Fibroblast of lung (primary cell): ENCODE measurements around the gene UROC1. TPM values are rescaled to one million over a fixed set of nuclear protein-coding genes. Genes with fewer than 3 reads are reported as not detected.

Source experiments
- DNase-seq, 2 donors: peaks; one replicate each; pipeline versions ENCODE4 v3.0.0 to v3.0.0-alpha.2; 2010; ENCODE audit warnings: low read depth in 2 of 2
- H2AFZ ChIP-seq: 2 replicates; pipeline ENCODE4 v1.5.1; 2012; ENCODE audit warnings: low read length, control low read depth, inconsistent platforms
- H3K27ac ChIP-seq: 2 replicates; pipeline ENCODE4 v1.5.1; 2011; ENCODE audit warnings: low read length, control low read depth; ENCODE audit not compliant: insufficient read depth
- H3K27me3 ChIP-seq: 2 replicates; pipeline ENCODE4 v1.5.1; 2011; ENCODE audit warnings: mild to moderate bottlenecking, low read length; ENCODE audit not compliant: control insufficient read depth, insufficient read depth
- H3K36me3 ChIP-seq: 2 replicates; pipeline ENCODE4 v1.5.1; 2011; ENCODE audit warnings: low read length; ENCODE audit not compliant: control insufficient read depth, insufficient read depth
- H3K4me1 ChIP-seq: 2 replicates; pipeline ENCODE4 v1.5.1; 2011; ENCODE audit warnings: low read length; ENCODE audit not compliant: control insufficient read depth, insufficient read depth; ENCODE audit errors: extremely low read depth
- H3K4me2 ChIP-seq: 2 replicates; pipeline ENCODE4 v1.5.1; 2011; ENCODE audit warnings: low read length, control low read depth; ENCODE audit not compliant: insufficient read depth; ENCODE audit errors: extremely low read depth
- H3K4me3 ChIP-seq, 4 experiments: fragments of 200-600 bp in 1 of 4; sonication (generic) in 1 of 4; replicated peaks in 1 of 4; 2 replicates each; pipeline ENCODE4 v1.5.1; 2011 to 2016; ENCODE audit warnings: low read length in 4 of 4, low read depth in 3 of 4, mild to moderate bottlenecking in 3 of 4, control low read depth in 2 of 4, inconsistent platforms in 1 of 4, mixed read lengths in 1 of 4; ENCODE audit not compliant: insufficient read depth in 1 of 4; ENCODE audit errors: control extremely low read depth in 1 of 4
- H3K79me2 ChIP-seq: 2 replicates; pipeline ENCODE4 v1.5.1; 2012; ENCODE audit warnings: mild to moderate bottlenecking, low read length, inconsistent platforms; ENCODE audit not compliant: control insufficient read depth, insufficient read depth
- H3K9ac ChIP-seq: 2 replicates; pipeline ENCODE4 v1.5.1; 2011; ENCODE audit warnings: mild to moderate bottlenecking, low read length, control low read depth; ENCODE audit not compliant: insufficient read depth
- H3K9me3 ChIP-seq: 2 replicates; pipeline ENCODE4 v1.5.1; 2012; ENCODE audit warnings: low read depth, low read length; ENCODE audit not compliant: control insufficient read depth, insufficient read depth
- H4K20me1 ChIP-seq: 2 replicates; pipeline ENCODE4 v1.5.1; 2011; ENCODE audit warnings: low read length; ENCODE audit not compliant: control insufficient read depth, insufficient read depth; ENCODE audit errors: extremely low read depth
- EZH2 ChIP-seq: IDR thresholded peaks from 2 replicates; pipeline ENCODE4 v1.5.1; 2012; ENCODE audit warnings: low read length, control low read depth, mild to moderate bottlenecking; ENCODE audit errors: missing control alignments
- polyA plus RNA-seq, 2 donors: library from polyadenylated mRNA; depleted of rRNA in 1 of 2; stranded (reverse) in 1 of 2; unstranded in 1 of 2; fragments of >200 nt; gene quantifications; 2 replicates each; pipeline ENCODE4 v1.2.1, GENCODE V29; 2011 to 2012; ENCODE audit warnings: missing spikeins in 1 of 2
- total RNA-seq: library from RNA; depleted of rRNA; stranded (reverse); fragments of >200 nt; gene quantifications from 2 replicates; pipeline ENCODE4 v1.2.1, GENCODE V29; 2014
- TF ChIP-seq, protein P1 (sequence below), 2 donors: IDR thresholded peaks in 1 of 2; conservative IDR thresholded peaks in 1 of 2; 1 replicate in 1 of 2; 2 replicates in 1 of 2; pipeline ENCODE4 v1.5.1; 2011 to 2012; ENCODE audit warnings: low read length in 2 of 2, control low read depth in 1 of 2, inconsistent platforms in 1 of 2, low read depth in 1 of 2, mild to moderate bottlenecking in 1 of 2

The UROC1 gene
- total and polyA plus RNA-seq, 2 donors (not counting 1 experiment from before 2014, with no cell fraction given): not detected

DNA sequence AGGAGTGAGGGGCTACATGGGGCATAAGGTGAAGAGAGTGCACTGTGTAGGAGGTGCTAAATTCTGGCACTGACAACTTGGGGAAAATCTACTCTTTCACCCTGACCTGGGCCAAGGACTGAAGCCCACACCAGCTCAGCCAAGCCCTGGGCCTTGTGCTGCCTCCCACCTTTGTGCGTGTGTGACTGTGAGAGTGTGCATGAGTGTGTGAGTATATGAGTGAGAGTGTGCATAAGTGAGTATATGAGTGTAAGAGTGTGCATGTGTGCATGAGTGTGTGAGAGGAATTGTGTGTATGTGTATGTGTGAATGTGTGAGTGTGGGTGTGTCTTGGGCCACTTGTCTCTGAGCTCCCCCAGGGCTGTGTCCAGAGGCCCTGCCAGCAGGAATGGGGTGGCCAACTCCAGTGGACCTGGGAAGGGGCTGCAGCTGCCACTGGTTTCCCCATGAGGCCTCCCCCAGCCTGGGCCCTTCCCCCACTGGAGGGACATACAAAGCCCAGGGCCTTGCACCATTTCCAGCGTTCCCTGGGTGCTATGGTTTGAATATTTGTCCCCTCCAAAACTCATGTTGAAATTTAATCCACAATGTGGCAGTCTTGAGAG is 26.0 kb upstream of the UROC1 start:
- H3K36me3 ChIP-seq: no peaks in the 10 kb centered on the region
- H3K27me3 ChIP-seq: peaks cover 12% of the 10 kb centered on the region
- H2AFZ ChIP-seq: no peak overlapping the region
- no peaks in the 10 kb centered on the region for H3K79me2 ChIP-seq
- DNase-seq: no peak
- no peak overlapping the region for H3K9ac ChIP-seq
- no peak overlapping the region for H3K4me2 ChIP-seq
- H3K9me3 ChIP-seq: no peaks in the 10 kb centered on the region
- TF ChIP-seq EZH2: no peak
- TF ChIP-seq, protein P1, sequence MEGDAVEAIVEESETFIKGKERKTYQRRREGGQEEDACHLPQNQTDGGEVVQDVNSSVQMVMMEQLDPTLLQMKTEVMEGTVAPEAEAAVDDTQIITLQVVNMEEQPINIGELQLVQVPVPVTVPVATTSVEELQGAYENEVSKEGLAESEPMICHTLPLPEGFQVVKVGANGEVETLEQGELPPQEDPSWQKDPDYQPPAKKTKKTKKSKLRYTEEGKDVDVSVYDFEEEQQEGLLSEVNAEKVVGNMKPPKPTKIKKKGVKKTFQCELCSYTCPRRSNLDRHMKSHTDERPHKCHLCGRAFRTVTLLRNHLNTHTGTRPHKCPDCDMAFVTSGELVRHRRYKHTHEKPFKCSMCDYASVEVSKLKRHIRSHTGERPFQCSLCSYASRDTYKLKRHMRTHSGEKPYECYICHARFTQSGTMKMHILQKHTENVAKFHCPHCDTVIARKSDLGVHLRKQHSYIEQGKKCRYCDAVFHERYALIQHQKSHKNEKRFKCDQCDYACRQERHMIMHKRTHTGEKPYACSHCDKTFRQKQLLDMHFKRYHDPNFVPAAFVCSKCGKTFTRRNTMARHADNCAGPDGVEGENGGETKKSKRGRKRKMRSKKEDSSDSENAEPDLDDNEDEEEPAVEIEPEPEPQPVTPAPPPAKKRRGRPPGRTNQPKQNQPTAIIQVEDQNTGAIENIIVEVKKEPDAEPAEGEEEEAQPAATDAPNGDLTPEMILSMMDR (conservative IDR thresholded peaks at IDR 0.05 in 1 of 2, IDR thresholded peaks at IDR 0.05 in 1 of 2; ENCODE audit: low read depth in 1 of 2, low read length in 2 of 2): no peak
- H3K27ac ChIP-seq: no peak overlapping the region
- peaks cover 15% of the 10 kb centered on the region for H3K4me1 ChIP-seq
- no peak overlapping the region for H3K4me3 ChIP-seq
- H4K20me1 ChIP-seq: no peaks in the 10 kb centered on the region

DNA sequence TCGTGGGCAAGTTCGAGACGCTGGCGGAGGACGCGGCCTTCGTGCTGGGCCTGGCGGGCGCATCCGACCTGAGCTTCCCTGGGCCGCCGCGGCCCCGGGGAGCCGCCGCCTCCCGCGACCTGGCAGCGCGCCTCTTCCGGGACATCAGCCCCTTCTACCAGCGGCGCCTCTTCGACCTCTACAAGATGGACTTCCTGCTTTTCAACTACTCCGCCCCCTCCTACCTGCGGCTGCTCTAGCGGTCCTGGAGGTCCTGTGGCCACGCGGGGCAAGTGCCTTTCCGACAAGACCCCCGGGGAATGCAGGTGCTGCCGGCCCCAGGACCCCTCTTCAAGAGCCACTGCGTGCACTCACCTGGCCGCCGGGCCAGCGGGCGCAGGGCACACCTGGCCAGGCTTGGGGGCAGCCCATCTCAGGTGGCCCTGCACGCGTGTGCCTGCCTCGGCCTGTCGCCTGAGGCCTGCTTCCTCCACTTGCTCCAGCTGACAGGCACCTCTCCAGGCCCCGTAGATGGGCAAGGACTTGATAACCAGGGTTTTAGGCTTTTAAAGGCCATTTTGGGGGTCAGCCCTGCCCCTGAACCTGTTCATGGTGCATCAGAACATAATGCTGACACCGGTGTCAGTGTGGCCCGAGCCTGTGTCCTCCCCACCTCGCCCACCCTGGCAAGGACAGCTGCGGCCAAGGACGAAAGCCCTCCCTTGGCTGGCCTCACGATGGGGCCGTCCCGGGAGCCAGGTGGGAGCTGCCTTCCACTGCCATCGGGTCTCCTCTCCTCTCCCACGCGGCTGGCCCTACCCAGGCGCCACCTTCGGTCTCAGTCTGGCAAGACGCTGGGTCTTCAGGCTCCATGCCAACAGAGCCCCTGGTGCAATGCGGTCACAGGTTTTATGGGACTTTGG is 25.0 kb upstream of the UROC1 start:
- Histone ChIP-seq H3K27me3 (peaks cover 8% of the 10 kb centered on the region), H3K36me3 (no peaks in the 10 kb centered on the region), H3K9me3 (no peaks in the 10 kb centered on the region), H3K4me3 (no peak overlapping the region), H3K4me1 (peaks cover 15% of the 10 kb centered on the region), H2AFZ (no peak overlapping the region), H3K4me2 (no peak overlapping the region), H3K79me2 (no peaks in the 10 kb centered on the region), H3K9ac (no peak overlapping the region), H3K27ac (no peak overlapping the region), H4K20me1 (no peaks in the 10 kb centered on the region)
- TF ChIP-seq, protein P1 (conservative IDR thresholded peaks at IDR 0.05 in 1 of 2, IDR thresholded peaks at IDR 0.05 in 1 of 2; ENCODE audit: low read depth in 1 of 2, low read length in 2 of 2): no peak
- TF ChIP-seq EZH2: no peak
- DNase-seq: no peak

DNA sequence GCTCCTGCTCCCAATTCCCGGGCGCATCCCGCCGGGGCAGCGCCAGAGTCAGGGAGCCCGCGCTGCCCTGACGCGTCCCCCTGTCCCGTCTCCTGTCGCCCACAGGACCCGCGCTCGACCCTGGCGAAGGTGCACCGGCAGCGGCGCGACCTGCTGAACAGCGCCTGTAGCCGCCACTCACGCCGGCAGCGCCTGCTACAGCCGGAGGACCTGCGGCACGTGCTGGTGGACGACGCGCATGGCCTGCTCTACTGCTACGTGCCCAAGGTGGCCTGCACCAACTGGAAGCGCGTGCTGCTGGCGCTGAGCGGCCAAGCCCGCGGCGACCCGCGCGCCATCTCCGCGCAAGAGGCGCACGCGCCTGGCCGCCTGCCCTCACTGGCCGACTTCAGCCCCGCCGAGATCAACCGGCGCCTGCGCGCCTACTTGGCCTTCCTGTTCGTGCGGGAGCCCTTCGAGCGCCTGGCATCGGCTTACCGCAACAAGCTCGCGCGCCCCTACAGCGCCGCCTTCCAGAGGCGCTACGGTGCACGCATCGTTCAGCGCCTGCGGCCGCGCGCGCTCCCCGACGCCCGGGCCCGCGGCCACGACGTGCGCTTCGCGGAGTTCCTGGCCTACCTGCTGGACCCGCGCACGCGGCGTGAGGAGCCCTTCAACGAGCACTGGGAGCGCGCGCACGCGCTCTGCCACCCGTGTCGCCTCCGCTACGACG is 24.2 kb upstream of the UROC1 start:
- H3K27me3 ChIP-seq: peaks cover 8% of the 10 kb centered on the region
- H3K79me2 ChIP-seq: no peaks in the 10 kb centered on the region
- no peaks in the 10 kb centered on the region for H3K9me3 ChIP-seq
- H3K4me2 ChIP-seq: peak overlapping the region; percentile 23
- no peak overlapping the region for H3K9ac ChIP-seq
- no peak overlapping the region for H2AFZ ChIP-seq
- no peak overlapping the region for H3K4me3 ChIP-seq
- H4K20me1 ChIP-seq: no peaks in the 10 kb centered on the region
- H3K36me3 ChIP-seq: no peaks in the 10 kb centered on the region
- no peak for DNase-seq
- TF ChIP-seq, protein P1 (conservative IDR thresholded peaks at IDR 0.05 in 1 of 2, IDR thresholded peaks at IDR 0.05 in 1 of 2; ENCODE audit: low read depth in 1 of 2, low read length in 2 of 2): no peak
- TF ChIP-seq EZH2: peak; percentile 32
- peaks cover 15% of the 10 kb centered on the region for H3K4me1 ChIP-seq
- H3K27ac ChIP-seq: no peak overlapping the region
